ENCODE results near the gene KBTBD2.
"Not testable (repeated sequence)": the region's sequence is repeated elsewhere in the genome, so short reads cannot be mapped to it uniquely, and the experiment has no call there.

The KBTBD2 gene

DNA sequence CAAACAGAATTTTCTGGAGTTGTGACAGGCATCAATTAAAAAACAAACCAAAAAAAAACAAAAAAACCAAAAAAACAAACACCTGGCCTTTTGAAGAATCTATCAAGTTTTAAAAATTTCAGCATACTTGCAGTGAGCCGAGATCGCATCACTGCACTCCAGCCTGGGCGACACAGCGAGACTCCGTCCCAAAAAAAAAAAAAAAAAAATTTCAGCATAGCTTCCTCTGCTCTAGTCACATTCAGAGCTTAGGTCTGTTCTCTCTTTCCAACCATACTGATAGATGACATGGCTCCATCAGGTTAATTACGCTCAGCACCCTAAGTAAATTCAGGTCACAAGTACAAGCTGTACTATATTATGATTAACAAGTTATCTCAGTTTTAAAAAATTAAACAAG is 3.1 kb downstream of the KBTBD2 start:
- DNase-seq (ENCODE audit: low read depth), result no peak
- TF ChIP-seq, protein P1, sequence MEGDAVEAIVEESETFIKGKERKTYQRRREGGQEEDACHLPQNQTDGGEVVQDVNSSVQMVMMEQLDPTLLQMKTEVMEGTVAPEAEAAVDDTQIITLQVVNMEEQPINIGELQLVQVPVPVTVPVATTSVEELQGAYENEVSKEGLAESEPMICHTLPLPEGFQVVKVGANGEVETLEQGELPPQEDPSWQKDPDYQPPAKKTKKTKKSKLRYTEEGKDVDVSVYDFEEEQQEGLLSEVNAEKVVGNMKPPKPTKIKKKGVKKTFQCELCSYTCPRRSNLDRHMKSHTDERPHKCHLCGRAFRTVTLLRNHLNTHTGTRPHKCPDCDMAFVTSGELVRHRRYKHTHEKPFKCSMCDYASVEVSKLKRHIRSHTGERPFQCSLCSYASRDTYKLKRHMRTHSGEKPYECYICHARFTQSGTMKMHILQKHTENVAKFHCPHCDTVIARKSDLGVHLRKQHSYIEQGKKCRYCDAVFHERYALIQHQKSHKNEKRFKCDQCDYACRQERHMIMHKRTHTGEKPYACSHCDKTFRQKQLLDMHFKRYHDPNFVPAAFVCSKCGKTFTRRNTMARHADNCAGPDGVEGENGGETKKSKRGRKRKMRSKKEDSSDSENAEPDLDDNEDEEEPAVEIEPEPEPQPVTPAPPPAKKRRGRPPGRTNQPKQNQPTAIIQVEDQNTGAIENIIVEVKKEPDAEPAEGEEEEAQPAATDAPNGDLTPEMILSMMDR (conservative IDR thresholded peaks at IDR 0.05; ENCODE audit: control insufficient read depth, insufficient read depth, low read depth, low read length), result no peak
- no peak overlapping the region for H3K4me3 ChIP-seq (ENCODE audit: control insufficient read depth, low read depth, low read length)

DNA sequence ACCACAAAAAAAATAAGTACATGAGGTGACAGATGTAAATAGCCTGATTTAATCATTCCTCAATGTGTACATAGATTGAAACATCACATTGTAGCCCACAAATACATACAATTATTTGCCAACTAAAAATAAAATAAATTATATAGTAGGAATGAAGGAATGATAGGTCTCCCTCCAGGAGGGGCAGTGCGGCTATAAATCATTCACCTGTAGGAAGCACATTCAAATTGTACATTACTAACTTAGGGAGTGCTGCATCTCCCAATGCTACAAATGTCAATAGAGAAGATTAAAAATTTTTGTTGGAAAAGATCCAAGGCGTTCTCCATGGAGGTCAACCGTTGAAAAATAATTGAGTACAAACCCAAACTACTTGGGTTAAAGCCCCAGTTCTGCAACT is 4.2 kb downstream of the KBTBD2 start:
- DNase-seq (ENCODE audit: low read depth), result no peak
- H3K4me3 ChIP-seq (ENCODE audit: control insufficient read depth, low read depth, low read length), result no peak overlapping the region
- TF ChIP-seq, protein P1 (conservative IDR thresholded peaks at IDR 0.05; ENCODE audit: control insufficient read depth, insufficient read depth, low read depth, low read length), result no peak

DNA sequence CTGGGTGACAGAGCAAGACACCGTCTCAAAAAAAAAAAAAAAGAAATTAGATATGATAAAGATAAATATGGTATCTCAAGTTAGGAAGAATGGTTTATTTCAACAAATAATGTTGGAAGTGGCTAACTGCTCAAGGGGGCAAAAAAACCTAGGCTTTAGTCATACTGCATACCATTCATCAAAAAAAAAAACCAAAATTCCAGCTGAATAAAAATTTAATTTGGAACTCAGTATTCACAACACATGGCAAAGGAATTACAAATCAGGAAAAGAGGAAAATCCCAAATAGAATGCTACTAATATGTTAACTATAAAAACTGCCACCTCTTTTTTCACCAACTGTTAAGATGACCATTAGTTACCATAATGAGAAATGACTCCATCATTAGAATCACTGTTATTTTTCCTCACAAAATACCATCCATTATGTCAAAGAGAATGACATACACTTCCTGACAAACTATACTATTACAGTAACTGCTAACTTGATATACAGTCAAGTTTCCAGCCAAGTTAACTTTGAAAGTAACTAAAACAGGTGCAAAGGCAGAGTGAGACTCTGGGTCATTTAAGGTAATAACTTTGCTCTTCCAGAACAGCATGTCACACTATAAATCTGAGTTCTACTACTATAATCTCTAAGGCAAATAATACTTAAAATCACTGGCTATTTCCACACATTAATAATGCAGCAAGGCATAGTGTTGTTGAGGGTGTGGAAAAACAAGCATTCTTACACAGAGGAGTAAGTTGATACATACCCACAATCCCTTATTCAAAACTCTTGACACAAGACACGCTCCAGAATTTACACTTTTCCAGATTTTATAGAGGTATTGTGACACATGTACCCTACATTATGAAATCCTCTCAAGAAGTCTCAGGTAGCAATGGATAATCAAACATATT is 10.2 kb downstream of the KBTBD2 start:
- TF ChIP-seq, protein P1 (conservative IDR thresholded peaks at IDR 0.05; ENCODE audit: control insufficient read depth, insufficient read depth, low read depth, low read length), result no peak
- H3K4me3 ChIP-seq (ENCODE audit: control insufficient read depth, low read depth, low read length), result no peak overlapping the region
- DNase-seq (ENCODE audit: low read depth), result peak; percentile 16

DNA sequence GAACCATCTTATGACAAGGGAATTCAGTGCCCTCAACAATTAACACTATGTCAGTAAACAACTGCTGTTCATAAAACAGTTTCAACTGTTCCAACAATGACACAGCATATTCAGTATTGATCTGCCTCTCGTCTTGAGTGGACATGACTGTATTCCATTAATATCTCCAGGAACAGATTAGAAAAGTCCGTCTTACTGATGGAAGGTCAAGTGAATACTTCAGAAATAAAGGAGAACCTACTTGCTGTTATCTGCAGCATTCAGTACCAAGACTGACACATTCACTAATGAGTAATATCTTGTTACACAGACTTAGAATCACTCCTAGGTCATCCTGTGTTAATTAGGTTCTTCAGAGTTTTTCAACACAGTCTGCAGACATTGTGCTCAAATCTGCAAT is 12.1 kb downstream of the KBTBD2 start:
- DNase-seq (ENCODE audit: low read depth), result peak; percentile 28
- TF ChIP-seq, protein P1 (conservative IDR thresholded peaks at IDR 0.05; ENCODE audit: control insufficient read depth, insufficient read depth, low read depth, low read length), result no peak
- no peak overlapping the region for H3K4me3 ChIP-seq (ENCODE audit: control insufficient read depth, low read depth, low read length)

DNA sequence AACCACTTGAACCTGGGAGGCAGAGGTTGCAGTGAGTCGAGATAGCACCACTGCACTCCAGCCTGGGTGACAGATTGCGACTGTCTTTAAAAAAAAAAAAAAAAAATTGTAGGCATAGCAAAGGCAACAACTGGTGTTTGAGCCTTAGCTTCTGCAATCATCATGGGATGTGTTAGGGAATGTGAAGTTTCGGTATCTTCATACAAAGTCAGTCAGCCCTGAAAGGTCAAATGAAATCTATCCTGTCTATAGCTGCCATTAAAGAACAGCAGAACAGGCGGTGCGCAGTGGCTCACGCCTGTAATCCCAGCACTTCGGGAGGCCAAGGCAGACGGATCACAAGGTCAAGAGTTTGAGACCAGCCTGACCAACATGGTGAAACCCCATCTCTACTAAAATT is 13.5 kb downstream of the KBTBD2 start:
- DNase-seq (ENCODE audit: low read depth); H3K4me3 ChIP-seq (ENCODE audit: control insufficient read depth, low read depth, low read length): not testable (repeated sequence)

DNA sequence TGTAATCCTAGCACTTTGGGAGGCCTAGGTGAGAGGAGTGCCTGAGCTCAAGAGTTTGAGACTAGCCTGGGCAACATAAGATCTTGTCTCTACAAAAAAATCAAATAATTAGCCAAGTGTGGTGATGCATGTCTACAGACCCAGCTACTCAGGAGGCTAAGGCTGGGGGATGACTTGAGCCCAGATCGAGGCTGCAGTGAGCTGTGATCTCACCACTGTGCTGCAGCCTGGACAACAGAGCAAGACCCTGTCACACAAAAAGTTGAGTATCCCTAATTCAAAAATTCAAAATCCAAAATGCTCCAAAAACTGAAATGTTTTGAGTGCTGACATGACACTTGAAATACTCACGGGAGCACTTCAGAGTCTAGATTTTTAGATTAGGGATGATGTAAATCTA is 19.1 kb downstream of the KBTBD2 start:
- H3K4me3 ChIP-seq (ENCODE audit: control insufficient read depth, low read depth, low read length), result no peak overlapping the region
- TF ChIP-seq, protein P1 (conservative IDR thresholded peaks at IDR 0.05; ENCODE audit: control insufficient read depth, insufficient read depth, low read depth, low read length), result no peak
- DNase-seq (ENCODE audit: low read depth), result no peak

DNA sequence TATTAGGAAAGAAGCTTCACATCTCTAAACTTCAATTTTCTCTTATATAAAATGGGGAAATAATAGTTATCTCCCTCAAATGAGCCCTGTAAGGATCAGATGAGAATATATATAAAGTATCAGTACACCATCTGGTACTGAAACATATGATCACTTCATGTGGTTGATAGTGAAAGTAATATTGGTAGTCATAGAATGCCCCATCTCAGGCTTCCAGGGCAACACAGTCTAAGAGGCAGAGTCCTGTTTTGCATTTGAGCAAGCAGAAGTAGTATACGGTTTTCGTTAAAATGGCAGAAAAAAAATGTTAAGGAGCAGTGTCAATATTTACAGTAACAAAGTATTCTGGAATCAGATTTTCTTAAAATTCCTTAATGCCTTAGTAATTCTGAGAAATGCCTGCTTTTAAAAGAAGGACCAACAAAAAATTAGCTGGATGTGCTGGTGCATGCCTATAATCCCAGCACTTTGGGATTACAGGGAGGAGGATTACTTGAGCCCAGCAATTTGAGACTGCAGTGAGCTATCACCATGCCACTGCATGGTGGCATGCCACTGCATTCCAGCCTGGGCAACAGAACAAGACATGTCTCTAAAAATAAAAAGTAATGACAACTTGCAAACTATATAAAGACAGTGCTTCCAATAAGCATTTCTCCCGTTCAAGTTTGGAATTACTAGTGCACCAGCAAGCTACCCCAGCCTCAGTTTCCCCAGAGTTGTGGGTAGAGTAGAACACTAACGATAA is 19.8 kb downstream of the KBTBD2 start:
- DNase-seq (ENCODE audit: low read depth), result no peak
- TF ChIP-seq, protein P1 (conservative IDR thresholded peaks at IDR 0.05; ENCODE audit: control insufficient read depth, insufficient read depth, low read depth, low read length), result no peak
- no peak overlapping the region for H3K4me3 ChIP-seq (ENCODE audit: control insufficient read depth, low read depth, low read length)

Measured in fibroblast of mammary gland (primary cell).